AG09319 (cell line): ENCODE data around the gene E2F6.

Source experiments
- DNase-seq: peaks from one replicate; pipeline ENCODE4 v3.0.0-alpha.2; 2010; ENCODE audit warnings: low read depth; ENCODE audit errors: extremely low read depth
- TF ChIP-seq, protein P1 (sequence below): IDR thresholded peaks from 2 replicates; pipeline ENCODE4 v1.5.1; 2011; ENCODE audit warnings: low read depth, mild to moderate bottlenecking, inconsistent platforms, low read length, moderate library complexity

E2F6 gene

DNA sequence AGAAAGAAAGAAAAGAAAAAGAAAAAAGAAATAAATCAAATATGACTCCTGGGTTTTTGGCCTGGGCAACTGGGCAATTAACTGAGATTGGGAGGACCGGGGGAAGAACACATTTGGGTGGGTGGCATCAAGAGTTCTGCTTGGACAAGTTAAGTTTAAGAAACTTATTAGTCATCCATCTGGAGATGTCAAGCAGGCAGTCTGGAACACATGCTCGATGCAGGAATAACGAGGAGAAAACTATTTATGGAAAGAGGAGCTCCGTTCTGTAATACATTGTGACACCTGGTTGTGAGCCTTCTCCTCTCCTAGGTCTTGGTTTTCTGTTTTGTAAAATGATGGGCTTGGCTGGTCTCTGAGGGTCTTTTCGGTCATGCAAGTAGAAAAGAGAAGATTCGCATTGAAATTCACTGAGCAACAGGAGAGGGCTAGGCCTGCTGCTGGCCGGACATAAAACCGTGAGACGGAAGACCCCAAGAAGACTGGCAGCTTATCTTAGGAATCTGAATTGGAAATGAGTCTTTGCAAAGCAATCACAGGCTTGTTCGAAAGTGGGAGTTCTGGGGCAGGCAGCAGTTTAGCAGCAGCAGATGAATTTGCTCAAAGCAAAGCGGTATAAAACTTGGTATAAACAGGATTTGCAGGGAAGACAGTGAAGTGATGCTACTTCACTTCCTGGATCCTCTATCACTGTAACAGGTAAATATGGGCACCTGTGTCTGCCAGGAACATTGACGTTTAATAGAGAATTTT lies 51.4 kb downstream of the E2F6 start:
- no peak for DNase-seq
- TF ChIP-seq, protein P1, sequence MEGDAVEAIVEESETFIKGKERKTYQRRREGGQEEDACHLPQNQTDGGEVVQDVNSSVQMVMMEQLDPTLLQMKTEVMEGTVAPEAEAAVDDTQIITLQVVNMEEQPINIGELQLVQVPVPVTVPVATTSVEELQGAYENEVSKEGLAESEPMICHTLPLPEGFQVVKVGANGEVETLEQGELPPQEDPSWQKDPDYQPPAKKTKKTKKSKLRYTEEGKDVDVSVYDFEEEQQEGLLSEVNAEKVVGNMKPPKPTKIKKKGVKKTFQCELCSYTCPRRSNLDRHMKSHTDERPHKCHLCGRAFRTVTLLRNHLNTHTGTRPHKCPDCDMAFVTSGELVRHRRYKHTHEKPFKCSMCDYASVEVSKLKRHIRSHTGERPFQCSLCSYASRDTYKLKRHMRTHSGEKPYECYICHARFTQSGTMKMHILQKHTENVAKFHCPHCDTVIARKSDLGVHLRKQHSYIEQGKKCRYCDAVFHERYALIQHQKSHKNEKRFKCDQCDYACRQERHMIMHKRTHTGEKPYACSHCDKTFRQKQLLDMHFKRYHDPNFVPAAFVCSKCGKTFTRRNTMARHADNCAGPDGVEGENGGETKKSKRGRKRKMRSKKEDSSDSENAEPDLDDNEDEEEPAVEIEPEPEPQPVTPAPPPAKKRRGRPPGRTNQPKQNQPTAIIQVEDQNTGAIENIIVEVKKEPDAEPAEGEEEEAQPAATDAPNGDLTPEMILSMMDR: no peak

DNA sequence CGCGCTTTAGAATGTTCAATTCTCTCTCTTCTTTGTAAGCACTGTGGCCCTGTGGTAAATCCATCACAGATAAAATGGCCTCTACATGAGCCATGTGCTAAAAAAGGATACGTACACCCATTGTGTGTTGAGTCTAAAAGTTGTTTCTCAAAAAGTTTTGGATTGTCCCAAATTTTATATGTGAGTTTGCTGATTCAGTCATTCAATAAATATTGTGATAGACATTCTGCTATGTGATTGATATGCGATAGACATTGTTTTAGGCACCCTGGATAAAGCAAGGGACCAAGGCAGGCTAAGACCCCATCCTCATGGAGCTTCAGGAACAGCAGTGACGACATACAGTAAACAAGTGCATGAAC lies 53.5 kb downstream of the E2F6 start:
- DNase-seq: no peak
- TF ChIP-seq, protein P1: no peak

DNA sequence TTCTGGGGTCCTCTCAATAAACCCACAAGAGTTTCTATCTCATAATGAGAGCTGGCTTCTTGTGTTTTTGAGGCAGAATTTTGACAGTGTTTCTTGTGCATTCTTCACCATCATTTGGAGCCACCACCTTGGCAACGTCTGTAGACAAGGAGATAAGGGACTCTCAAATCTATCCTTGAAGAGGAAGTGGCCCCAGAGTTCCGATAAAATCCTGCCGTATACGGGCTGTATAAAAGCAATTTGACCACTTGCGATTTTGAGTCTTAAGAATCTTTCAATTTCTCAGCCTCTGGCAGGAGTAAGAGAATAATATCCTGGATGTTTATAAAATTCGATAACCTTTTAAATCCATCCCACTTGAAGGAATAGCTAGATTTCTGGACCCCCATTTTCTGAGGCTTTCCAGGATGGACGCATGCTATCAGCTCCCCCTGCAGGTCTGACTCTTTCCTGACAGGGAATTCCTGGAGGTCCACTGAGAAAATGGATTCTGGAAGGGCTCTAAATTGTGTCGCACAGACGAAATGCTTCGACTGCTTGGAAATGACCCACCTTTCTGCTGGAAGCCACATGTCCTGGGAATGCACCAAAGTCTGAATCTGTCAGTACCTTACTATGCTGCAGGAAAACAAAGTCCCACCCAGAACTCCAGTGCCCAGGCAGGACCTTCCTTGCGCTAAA lies 54.1 kb downstream of the E2F6 start:
- DNase-seq: no peak
- TF ChIP-seq, protein P1: peak; percentile 82

DNA sequence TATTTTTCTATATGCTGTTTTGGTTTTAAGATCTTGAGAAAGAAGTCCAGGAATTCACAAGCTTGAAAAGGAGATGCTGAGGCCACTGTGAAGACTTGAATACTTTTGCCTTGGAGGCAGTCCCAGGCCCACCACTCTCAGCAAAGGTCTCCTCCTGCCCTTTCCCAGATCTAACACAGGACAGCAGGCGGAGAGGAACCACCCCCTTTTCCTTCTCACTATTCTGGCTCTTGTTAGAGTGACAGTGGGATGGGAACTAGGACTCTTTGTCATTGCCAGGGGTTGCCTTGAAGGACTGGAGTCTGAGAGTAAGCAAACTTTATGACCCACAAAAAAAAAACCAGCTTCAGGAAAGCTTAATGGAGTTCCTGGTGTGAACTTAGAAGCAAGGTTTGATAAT lies 54.7 kb downstream of the E2F6 start:
- no peak for DNase-seq
- TF ChIP-seq, protein P1: no peak

DNA sequence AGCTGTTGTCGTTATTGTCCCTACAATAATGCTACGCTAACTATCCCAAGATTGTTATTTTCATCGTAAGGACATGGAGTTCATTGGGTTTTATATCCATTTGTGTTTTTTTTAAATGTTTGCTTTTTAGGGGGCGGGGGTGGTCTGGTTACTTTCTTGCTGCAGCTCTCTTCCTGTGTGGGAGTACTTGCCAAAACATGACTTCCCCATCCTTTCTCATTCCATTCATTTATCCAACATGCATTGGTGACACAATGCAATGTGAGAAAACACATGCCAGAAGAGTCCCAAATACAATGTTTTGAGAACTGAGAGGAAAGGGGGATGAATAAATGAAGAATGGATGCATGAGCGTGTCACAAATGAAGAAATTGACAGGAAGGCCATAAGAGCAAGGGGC lies 55.9 kb downstream of the E2F6 start:
- DNase-seq: no peak
- TF ChIP-seq, protein P1: no peak

DNA sequence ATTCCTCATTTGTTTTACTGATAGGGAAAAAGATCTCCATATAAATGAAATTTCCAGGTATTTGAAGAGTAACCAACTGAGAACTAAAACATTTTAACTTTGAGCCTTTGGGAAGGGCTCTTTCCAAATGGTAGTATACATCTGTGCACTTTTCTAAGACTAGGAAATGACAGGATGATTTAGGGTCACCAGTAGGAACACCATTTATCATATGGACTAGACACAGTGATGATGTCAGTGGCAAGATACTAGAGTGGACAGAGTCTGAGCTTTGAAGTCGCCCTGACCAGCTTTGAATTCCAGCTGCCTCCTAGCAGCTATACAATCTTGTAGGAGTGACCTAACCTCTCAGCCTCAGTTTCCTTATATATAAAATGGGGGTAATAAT lies 56.4 kb downstream of the E2F6 start:
- DNase-seq: no peak
- TF ChIP-seq, protein P1: no peak

DNA sequence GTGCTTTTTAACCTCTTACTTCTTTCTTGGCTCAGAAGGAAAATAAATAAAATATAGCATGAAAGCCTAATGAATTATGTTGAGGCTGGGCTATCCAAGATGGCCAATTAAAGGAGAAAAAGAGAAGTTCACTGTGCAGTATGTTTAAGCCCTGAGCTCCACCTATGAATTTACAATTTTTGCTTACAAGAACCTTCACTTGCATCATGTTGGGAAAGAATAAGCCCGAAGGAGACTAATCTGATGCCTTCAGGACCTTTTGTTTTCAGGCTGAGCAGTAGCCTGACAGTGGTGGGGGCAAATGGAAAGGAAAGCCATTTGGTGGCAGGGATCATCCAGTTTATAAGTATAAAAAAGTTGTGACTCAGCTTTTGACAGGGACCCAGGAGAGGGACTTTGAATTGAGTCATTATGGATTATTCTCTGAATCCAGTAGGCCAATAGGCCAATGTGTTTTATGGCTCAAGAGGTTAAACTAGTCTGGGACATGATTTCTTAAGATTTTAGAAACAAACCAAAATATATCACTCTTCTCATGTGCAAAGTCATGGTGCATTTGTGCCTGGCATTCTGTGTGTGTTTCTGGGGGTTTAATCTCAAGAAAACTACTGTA lies 56.9 kb downstream of the E2F6 start:
- no peak for DNase-seq
- TF ChIP-seq, protein P1: no peak
